HepG2 (cell line): ENCODE results near the gene SDK2. TPM values are rescaled to one million over a fixed set of nuclear protein-coding genes. Genes with fewer than 3 reads are reported as not detected.

Source experiments
- ATAC-seq: fragments of 200-7000 bp; cut with Tn5 transposase; 3 replicates; pipeline ENCODE4 v1.9.1; 2020; ENCODE audit warnings: mild to moderate bottlenecking, moderate library complexity
- BruUV-seq: library from RNA; stranded (reverse); fragments of 400-500 nt; replicated peaks from 2 replicates; lab custom pipeline; 2021; lab: Mats Ljungman, UMichigan
- CTCF ChIA-PET: fragments of 300-600 bp; formaldehyde crosslinking; extraction: SDS; loops from one replicate; lab custom pipeline; 2021; ENCODE audit warnings: low total read pairs, inconsistent platforms, low intra/inter-chr PET ratio; lab: Yijun Ruan, JAX
- POLR2A ChIA-PET: fragments of 350-600 bp; sonication (Branson Sonifier 250); formaldehyde crosslinking; loops from one replicate; lab custom pipeline; 2020; ENCODE audit warnings: antibody characterized with exemption, inconsistent platforms; lab: Yijun Ruan, JAX
- DNase-seq: peaks from one replicate; pipeline ENCODE4 v3.0.0-alpha.2; 2015; ENCODE audit warnings: low spot score
- FAIRE-seq: peaks from 3 replicates; lab custom pipeline; 2011; peaks lifted over from hg19 to GRCh38; lab: Jason Lieb, UNC
- H2AFZ ChIP-seq: one replicate; pipeline ENCODE4 v1.6.1; 2011; ENCODE audit warnings: low read length, inconsistent platforms
- H3K27ac ChIP-seq: fragments of 300-600 bp; 3 replicates; pipeline ENCODE4 v1.8.0; 2011; ENCODE audit warnings: mixed run types, mild to moderate bottlenecking, mixed read lengths, low read length, inconsistent platforms; ENCODE audit not compliant: insufficient read depth; ENCODE audit errors: extremely low read length
- H3K27me3 ChIP-seq, 2 experiments: fragments of 200-600 bp in 1 of 2; 2 replicates in 1 of 2; 3 replicates in 1 of 2; pipeline versions ENCODE4 v1.6.0 to v1.8.0; 2011; ENCODE audit warnings: low read length in 2 of 2, mild to moderate bottlenecking in 2 of 2, moderate library complexity in 2 of 2, inconsistent platforms in 1 of 2; ENCODE audit not compliant: insufficient read depth in 2 of 2, control insufficient read depth in 1 of 2
- H3K36me3 ChIP-seq, 2 experiments: fragments of 200-600 bp in 1 of 2; replicated peaks in 1 of 2; 2 replicates in 1 of 2; 3 replicates in 1 of 2; pipeline versions ENCODE4 v1.5.1 to v1.8.0; 2011; ENCODE audit warnings: low read length in 2 of 2, inconsistent platforms in 1 of 2; ENCODE audit not compliant: insufficient read depth in 2 of 2, control insufficient read depth in 1 of 2
- H3K4me1 ChIP-seq: 2 replicates; pipeline ENCODE4 v1.5.1; 2012; ENCODE audit warnings: low read length, inconsistent platforms; ENCODE audit not compliant: insufficient read depth
- H3K4me2 ChIP-seq: 2 replicates; pipeline ENCODE4 v1.6.0; 2011; ENCODE audit warnings: low read depth, low read length, inconsistent platforms
- H3K4me3 ChIP-seq, 3 experiments: fragments of 200-600 bp in 1 of 3; sonication (generic), shearing (Covaris generic) in 1 of 3; replicated peaks in 1 of 3; 2 replicates each; pipeline ENCODE4 v1.5.1; 2011 to 2016; ENCODE audit warnings: low read length in 3 of 3, inconsistent platforms in 2 of 3, low read depth in 2 of 3, mild to moderate bottlenecking in 2 of 3, control low read depth in 1 of 3, mixed read lengths in 1 of 3; ENCODE audit not compliant: insufficient read depth in 1 of 3
- H3K79me2 ChIP-seq: one replicate; pipeline ENCODE4 v1.6.1; 2011; ENCODE audit warnings: low read length, inconsistent platforms; ENCODE audit not compliant: insufficient read depth
- H3K9ac ChIP-seq: 2 replicates; pipeline ENCODE4 v1.6.0; 2011; ENCODE audit warnings: mild to moderate bottlenecking, low read depth, low read length, inconsistent platforms; ENCODE audit not compliant: insufficient read depth
- H3K9me3 ChIP-seq: 2 replicates; pipeline ENCODE4 v1.5.1; 2012; ENCODE audit warnings: mild to moderate bottlenecking, low read length
- H4K20me1 ChIP-seq: 2 replicates; pipeline ENCODE4 v1.6.0; 2011; ENCODE audit warnings: inconsistent platforms, mild to moderate bottlenecking, low read length, moderate library complexity; ENCODE audit not compliant: insufficient read depth
- EED ChIP-seq: sonication (generic); formaldehyde crosslinking; IDR thresholded peaks from 2 replicates; pipeline ENCODE4 v1.5.0; 2020; ENCODE audit warnings: mild to moderate bottlenecking, missing genetic modification reagents
- MNT ChIP-seq: fragments of 450-650 bp; IDR thresholded peaks from 2 replicates; pipeline ENCODE4 v1.6.1; 2016
- PRDM10 ChIP-seq: sonication (generic); formaldehyde crosslinking; IDR thresholded peaks from 2 replicates; pipeline ENCODE4 v1.4.0; 2020; ENCODE audit warnings: low read depth, missing genetic modification reagents
- RARG ChIP-seq: sonication (generic); formaldehyde crosslinking; IDR thresholded peaks from 2 replicates; pipeline ENCODE4 v1.4.0; 2020; ENCODE audit warnings: low read depth, mild to moderate bottlenecking, missing genetic modification reagents
- RFXAP ChIP-seq: sonication (generic); formaldehyde crosslinking; IDR thresholded peaks from 2 replicates; pipeline ENCODE4 v1.4.0; 2020; ENCODE audit warnings: missing genetic modification reagents, borderline replicate concordance
- YEATS4 ChIP-seq: sonication (generic); formaldehyde crosslinking; IDR thresholded peaks from 2 replicates; pipeline ENCODE4 v1.4.0; 2020; ENCODE audit warnings: missing genetic modification reagents, borderline replicate concordance
- ZNF383 ChIP-seq: sonication (generic); formaldehyde crosslinking; IDR thresholded peaks from 2 replicates; pipeline ENCODE4 v1.4.0; 2020; ENCODE audit warnings: missing genetic modification reagents, mild to moderate bottlenecking, borderline replicate concordance
- ZNF512 ChIP-seq: sonication (generic); formaldehyde crosslinking; IDR thresholded peaks from 2 replicates; pipeline ENCODE4 v1.4.0; 2020; ENCODE audit warnings: mild to moderate bottlenecking, missing genetic modification reagents
- ZNF576 ChIP-seq: sonication (generic); formaldehyde crosslinking; IDR thresholded peaks from 2 replicates; pipeline ENCODE4 v1.4.0; 2020; ENCODE audit warnings: mild to moderate bottlenecking, missing genetic modification reagents
- ZNF75D ChIP-seq: sonication (generic); formaldehyde crosslinking; IDR thresholded peaks from 2 replicates; pipeline ENCODE4 v1.8.1; 2023; ENCODE audit warnings: missing genetic modification reagents, mild to moderate bottlenecking, borderline replicate concordance
- WGBS: methylation state at CpG from one replicate; pipeline ENCODE4 v1.1.6; 2017; ENCODE audit warnings: low lambda C conversion rate; 5-methylcytosine and 5-hydroxymethylcytosine counted together
- in situ Hi-C: cut with HindIII; loops from 2 replicates; pipeline ENCODE4 v1.10.0; 2017; ENCODE audit warnings: low pct_unique_long_range_greater_than_20kb; ENCODE audit not compliant: extremely low pct_ligation_motif_present
- intact Hi-C: fragments of 100-400 bp; cut with micrococcal nuclease; formaldehyde crosslinking; loops from one replicate; pipeline ENCODE4 v1.10.0; 2022; ENCODE audit not compliant: unreplicated experiment
- polyA plus RNA-seq, 8 experiments: library from polyadenylated mRNA; depleted of rRNA in 3 of 8; stranded (reverse) in 7 of 8; unstranded in 1 of 8; fragments of >200 nt; fragmentation: Illumina TruSeq in 4 of 8; extraction: Trizol in 4 of 8; gene quantifications; 2 replicates each; pipeline versions ENCODE4 v1.2.1 to v1.2.3, GENCODE V29; 2011 to 2016; ENCODE audit warnings: low read depth in 4 of 8, missing spikeins in 1 of 8, mixed read lengths in 1 of 8; ENCODE audit not compliant: insufficient read depth in 1 of 8
- total RNA-seq, 5 experiments: library from RNA; depleted of rRNA; stranded (reverse); fragments of >200 nt; fragmentation: Illumina TruSeq; extraction: Trizol; gene quantifications; 2 replicates each; pipeline ENCODE4 v1.2.3, GENCODE V29; 2016; ENCODE audit warnings: low read depth in 1 of 5

The SDK2 gene
- total and polyA plus RNA-seq, 2 of the 13 experiments (the other 11 are each of a cell fraction or from before 2014, with no cell fraction given): not detected

GRCh38 chr17:73548620-73549311, 95.5 kb downstream of the SDK2 start (continued):
- TF ChIP-seq PRDM10 (CRISPR knock-in tag) (no peak), ZNF75D (no peak), YEATS4 (CRISPR knock-in tag) (no peak), RFXAP (CRISPR knock-in tag) (no peak), ZNF512 (no peak), ZNF383 (CRISPR knock-in tag) (no peak)

- ATAC-seq (no peak), FAIRE-seq (no peak), DNase-seq (no peak)
- Histone ChIP-seq H3K27ac (no peak overlapping the region), H3K27me3 (peaks cover 23 to 97% of the 10 kb centered on the region in 2 experiments; a peak in 4 of 5 replicates), H3K9ac (no peak overlapping the region), H2AFZ (no peak overlapping the region), H3K36me3 (no peaks in the 10 kb centered on the region), H3K9me3 (no peaks in the 10 kb centered on the region), H3K4me3 (no peak overlapping the region), H4K20me1 (peaks cover 3% of the 10 kb centered on the region; the same call in 1 of the 2 replicates), H3K4me1 (no peaks in the 10 kb centered on the region), H3K79me2 (no peaks in the 10 kb centered on the region), H3K4me2 (no peak overlapping the region)
- no TSS peak for BruUV-seq
- in situ Hi-C loops (no loop called here), intact Hi-C loops (no loop called here)
- TF ChIP-seq ZNF576 (no peak), MNT (peak; percentile 62), RARG (CRISPR knock-in tag) (no peak), EED (CRISPR knock-in tag) (no peak)
- ChIA-PET CTCF (no interaction called here), POLR2A (no interaction called here)
- 8% methylated on average over 6 of the region's 6 CpGs for WGBS
Observed at GRCh38 chr17:73547790-73548189, 96.5 kb downstream of the SDK2 start.
